Measurements from ENCODE around the gene MTREX.

MTREX gene

DNA sequence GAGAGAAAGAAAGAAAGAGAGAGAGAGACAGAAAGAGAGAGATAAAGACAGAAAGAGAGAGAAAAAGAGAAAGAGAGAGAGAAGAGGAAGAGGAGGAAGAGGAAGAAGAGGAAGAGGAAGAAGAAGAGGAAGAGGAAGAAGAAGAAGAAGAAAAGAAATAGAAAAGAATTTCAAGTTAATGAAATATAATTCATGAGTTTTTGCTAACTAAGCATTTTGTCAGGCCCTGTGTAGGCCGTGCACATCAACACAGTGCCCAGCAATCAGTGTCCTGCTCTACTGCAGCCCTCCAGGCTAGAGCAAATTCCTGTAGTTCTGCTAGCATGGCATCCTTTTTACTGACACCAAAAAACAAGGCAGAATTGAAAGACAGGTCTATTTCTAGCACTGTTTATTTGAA lies 164.9 kb downstream of the MTREX start:
- DNase-seq (ENCODE audit: low read depth): no peak

More for the DNA sequence above, 164.9 kb downstream of the MTREX start:
- TF ChIP-seq, protein P1, sequence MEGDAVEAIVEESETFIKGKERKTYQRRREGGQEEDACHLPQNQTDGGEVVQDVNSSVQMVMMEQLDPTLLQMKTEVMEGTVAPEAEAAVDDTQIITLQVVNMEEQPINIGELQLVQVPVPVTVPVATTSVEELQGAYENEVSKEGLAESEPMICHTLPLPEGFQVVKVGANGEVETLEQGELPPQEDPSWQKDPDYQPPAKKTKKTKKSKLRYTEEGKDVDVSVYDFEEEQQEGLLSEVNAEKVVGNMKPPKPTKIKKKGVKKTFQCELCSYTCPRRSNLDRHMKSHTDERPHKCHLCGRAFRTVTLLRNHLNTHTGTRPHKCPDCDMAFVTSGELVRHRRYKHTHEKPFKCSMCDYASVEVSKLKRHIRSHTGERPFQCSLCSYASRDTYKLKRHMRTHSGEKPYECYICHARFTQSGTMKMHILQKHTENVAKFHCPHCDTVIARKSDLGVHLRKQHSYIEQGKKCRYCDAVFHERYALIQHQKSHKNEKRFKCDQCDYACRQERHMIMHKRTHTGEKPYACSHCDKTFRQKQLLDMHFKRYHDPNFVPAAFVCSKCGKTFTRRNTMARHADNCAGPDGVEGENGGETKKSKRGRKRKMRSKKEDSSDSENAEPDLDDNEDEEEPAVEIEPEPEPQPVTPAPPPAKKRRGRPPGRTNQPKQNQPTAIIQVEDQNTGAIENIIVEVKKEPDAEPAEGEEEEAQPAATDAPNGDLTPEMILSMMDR (conservative IDR thresholded peaks at IDR 0.05; ENCODE audit: low read depth, low read length): no peak
- no peak overlapping the region for H3K4me3 ChIP-seq (ENCODE audit: low read depth, low read length)
